Activated B cell treated with CpG ODN at 0.5 μM for 24 hours (primary cell): Measurements from ENCODE around the gene TXK. TPM values are rescaled to one million over a fixed set of nuclear protein-coding genes. Genes with fewer than 3 reads are reported as not detected.
"Not testable (repeated sequence)": the region's sequence is repeated elsewhere in the genome, so short reads cannot be mapped to it uniquely, and the experiment has no call there.

Experiments used
- ATAC-seq: fragments of 200-7000 bp; cut with Tn5 transposase; one replicate; pipeline ENCODE4 v1.10.0; 2021; ENCODE audit warnings: low read depth, mild to moderate bottlenecking, moderate library complexity
- CTCF ChIA-PET: fragments of 350-600 bp; sonication (Branson Sonifier 250); formaldehyde crosslinking; loops from one replicate; lab custom pipeline; 2021; ENCODE audit warnings: antibody characterized with exemption; lab: Charles Lee
- POLR2A ChIA-PET: fragments of 350-600 bp; sonication (Branson Sonifier 250); formaldehyde crosslinking; loops from one replicate; lab custom pipeline; 2021; ENCODE audit warnings: antibody characterized with exemption; lab: Charles Lee
- DNase-seq: peaks from one replicate; pipeline ENCODE4 v3.0.0; 2022
- H3K27ac Mint-ChIP-seq: one replicate; pipeline ENCODE4 v1.8.0; 2020; ENCODE audit warnings: mixed read lengths
- H3K27me3 Mint-ChIP-seq: one replicate; pipeline ENCODE4 v1.8.0; 2021; ENCODE audit warnings: mixed read lengths
- H3K36me3 Mint-ChIP-seq: one replicate; pipeline ENCODE4 v1.8.0; 2021; ENCODE audit warnings: low read depth, mixed read lengths
- H3K4me1 Mint-ChIP-seq: one replicate; pipeline ENCODE4 v1.8.0; 2021; ENCODE audit warnings: mixed read lengths
- H3K4me3 Mint-ChIP-seq: one replicate; pipeline ENCODE4 v1.8.0; 2020; ENCODE audit warnings: mild to moderate bottlenecking, mixed read lengths
- H3K9me3 Mint-ChIP-seq: one replicate; pipeline ENCODE4 v1.8.0; 2020; ENCODE audit warnings: mixed read lengths
- intact Hi-C: fragments of 100-400 bp; cut with micrococcal nuclease; formaldehyde crosslinking; loops from one replicate; pipeline ENCODE4 v1.15.1; 2024
- total RNA-seq: library from RNA; stranded (reverse); gene quantifications from 2 replicates; pipeline ENCODE4 v1.2.3, GENCODE V29; 2022
- TF ChIP-seq, protein P1 (sequence below): fragments of 200-600 bp; IDR thresholded peaks from one replicate; pipeline ENCODE4 v1.8.0; 2022; ENCODE audit warnings: antibody characterized with exemption, mild to moderate bottlenecking

TXK gene
- total RNA-seq, 1 donor from 2014 or later = 1.7 TPM

DNA sequence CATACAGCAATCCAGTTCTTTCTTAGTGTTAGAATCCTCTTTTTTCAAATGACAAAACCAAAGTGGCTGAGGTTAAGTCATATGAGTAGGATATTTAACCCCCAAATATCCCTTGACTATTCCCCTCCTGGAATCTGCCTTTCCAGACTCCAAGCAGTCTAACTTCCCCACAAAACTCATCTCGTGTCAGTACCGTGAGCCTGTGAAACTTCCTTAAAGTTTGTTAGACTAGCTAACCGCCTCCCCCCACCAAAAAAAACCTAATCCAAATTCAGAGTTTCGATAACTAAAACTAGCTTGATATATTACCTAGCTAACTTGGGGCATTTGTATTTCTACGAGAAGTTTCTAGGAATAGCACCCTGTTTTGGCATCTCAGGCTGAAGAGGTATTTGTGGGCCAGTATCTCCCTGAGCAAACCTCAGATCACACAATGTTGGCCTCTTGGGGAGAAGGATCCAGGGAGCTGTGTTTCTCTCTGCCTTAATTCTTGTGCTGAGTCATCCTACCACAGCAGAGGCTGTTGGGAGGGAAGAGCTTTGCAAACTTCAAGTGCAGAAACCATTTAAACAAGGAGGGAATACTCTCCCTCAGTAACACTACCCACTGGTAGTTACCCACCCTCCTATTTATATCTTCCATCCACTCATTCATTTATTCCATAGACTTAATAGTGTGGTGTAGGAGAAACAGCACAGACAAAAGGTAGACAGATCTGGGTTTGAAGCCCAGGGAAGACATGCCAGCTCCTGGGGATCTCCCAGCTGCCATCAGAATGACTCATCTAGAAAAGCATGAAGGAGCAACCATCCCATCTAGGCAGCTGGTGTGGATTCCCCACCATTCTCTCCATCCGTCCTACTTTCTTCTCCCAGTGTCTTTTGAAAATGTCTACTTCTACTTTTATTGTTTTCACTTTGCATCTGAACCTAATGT lies 39.3 kb upstream of the TXK start:
- CTCF ChIA-PET = interaction anchor here (0.7 kb wide), 1 partner anchor 102 kb away, joined by 3 read pairs; no protein-coding TSS in a partner anchor

DNA sequence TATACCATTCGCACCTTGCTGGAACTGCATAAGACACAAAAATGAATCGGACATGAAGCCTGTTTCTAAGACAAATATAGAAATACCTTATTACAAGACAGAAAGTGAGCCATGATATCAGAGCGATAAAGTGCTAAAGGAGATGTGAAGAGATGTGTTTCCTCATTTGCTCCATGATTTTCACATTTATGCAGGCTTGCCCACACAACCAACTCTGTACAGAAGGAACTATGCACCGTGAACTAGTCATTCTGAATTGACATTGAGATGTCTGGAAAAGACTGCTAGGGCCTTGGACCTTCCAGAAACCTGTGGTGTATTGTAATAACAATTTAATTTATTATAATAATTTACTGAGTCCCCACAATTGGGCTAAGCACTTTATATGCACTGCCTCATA lies 38.6 kb upstream of the TXK start:
- intact Hi-C loops = no loop called here

More for the DNA sequence above, 39.3 kb upstream of the TXK start:
- no peaks in the 10 kb centered on the region for H3K9me3 Mint-ChIP-seq
- H3K4me3 Mint-ChIP-seq = peak overlapping the region; percentile 1
- TF ChIP-seq, protein P1, sequence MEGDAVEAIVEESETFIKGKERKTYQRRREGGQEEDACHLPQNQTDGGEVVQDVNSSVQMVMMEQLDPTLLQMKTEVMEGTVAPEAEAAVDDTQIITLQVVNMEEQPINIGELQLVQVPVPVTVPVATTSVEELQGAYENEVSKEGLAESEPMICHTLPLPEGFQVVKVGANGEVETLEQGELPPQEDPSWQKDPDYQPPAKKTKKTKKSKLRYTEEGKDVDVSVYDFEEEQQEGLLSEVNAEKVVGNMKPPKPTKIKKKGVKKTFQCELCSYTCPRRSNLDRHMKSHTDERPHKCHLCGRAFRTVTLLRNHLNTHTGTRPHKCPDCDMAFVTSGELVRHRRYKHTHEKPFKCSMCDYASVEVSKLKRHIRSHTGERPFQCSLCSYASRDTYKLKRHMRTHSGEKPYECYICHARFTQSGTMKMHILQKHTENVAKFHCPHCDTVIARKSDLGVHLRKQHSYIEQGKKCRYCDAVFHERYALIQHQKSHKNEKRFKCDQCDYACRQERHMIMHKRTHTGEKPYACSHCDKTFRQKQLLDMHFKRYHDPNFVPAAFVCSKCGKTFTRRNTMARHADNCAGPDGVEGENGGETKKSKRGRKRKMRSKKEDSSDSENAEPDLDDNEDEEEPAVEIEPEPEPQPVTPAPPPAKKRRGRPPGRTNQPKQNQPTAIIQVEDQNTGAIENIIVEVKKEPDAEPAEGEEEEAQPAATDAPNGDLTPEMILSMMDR = no peak
- POLR2A ChIA-PET = no interaction called here
- H3K36me3 Mint-ChIP-seq = peaks cover 37% of the 10 kb centered on the region
- intact Hi-C loops = no loop called here
- ATAC-seq (no peak), DNase-seq (no peak)
- H3K27ac Mint-ChIP-seq = peak overlapping the region; percentile 65
- peaks cover 21% of the 10 kb centered on the region for H3K4me1 Mint-ChIP-seq
- H3K27me3 Mint-ChIP-seq = no peaks in the 10 kb centered on the region

DNA sequence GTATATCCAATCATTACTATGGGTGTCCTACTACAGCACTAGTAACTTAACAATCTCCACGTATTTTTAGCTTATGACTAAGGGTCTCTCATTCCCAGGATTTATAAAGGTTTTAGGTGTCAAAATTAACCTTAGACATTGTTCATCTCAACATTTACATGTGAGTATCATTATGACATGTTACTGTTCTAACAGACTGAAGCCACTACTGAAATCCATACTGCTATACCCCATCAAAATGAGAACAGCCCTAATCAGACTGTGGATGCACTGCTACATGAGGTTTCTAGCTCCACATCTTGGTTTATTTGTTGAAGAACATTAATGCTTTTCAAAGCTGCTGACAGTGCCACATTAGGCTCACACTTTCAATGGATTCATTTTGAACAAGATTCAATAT lies 35.6 kb upstream of the TXK start:
- Mint-ChIP-seq H3K27me3 (no peaks in the 10 kb centered on the region), H3K36me3 (peaks cover 57% of the 10 kb centered on the region), H3K4me3 (no peak overlapping the region), H3K27ac (no peak overlapping the region), H3K9me3 (no peaks in the 10 kb centered on the region), H3K4me1 (peaks cover 13% of the 10 kb centered on the region)
- ChIA-PET CTCF (no interaction called here), POLR2A (no interaction called here)
- intact Hi-C loops = no loop called here
- TF ChIP-seq, protein P1 = no peak
- ATAC-seq (no peak), DNase-seq (no peak)

More for the DNA sequence above, 38.6 kb upstream of the TXK start:
- ChIA-PET CTCF (no interaction called here), POLR2A (no interaction called here)
- H3K9me3 Mint-ChIP-seq = no peaks in the 10 kb centered on the region
- H3K4me1 Mint-ChIP-seq = peaks cover 21% of the 10 kb centered on the region
- ATAC-seq (no peak), DNase-seq (no peak)
- H3K27ac Mint-ChIP-seq = no peak overlapping the region
- H3K27me3 Mint-ChIP-seq = no peaks in the 10 kb centered on the region
- H3K36me3 Mint-ChIP-seq = peaks cover 44% of the 10 kb centered on the region
- no peak overlapping the region for H3K4me3 Mint-ChIP-seq
- TF ChIP-seq, protein P1 = no peak

DNA sequence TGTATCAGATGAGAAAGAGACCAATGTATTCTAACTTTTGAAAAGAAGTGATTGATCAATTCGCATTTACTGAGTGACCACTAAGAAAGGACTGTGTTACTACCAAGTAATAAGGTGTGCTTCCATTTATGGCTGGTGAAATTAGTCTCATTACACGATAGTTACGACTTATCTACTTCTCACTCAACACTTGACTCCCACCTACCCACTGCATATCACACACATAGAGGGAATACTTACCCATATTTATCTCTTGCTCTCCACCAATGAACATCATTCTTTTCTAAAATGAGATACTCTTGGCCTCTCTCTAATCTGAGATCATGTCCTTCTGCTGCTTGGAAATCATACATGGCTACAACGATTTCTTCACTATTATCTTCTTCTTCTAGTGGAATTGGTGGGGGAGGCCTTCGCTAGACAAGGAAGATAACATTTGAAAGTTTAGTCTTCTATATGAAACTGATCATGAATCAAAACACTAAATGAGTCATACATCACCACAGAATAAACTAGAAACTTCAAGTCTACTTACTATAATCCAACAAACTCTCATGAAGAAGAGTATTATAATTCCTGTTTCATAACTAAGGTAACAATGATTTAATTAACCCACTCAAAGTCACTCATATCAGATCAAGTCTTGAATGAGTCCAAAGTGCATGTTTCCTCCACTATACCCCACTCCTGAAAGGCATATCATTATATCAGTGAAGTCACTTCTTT lies 33.7 kb upstream of the TXK start:
- no peak overlapping the region for H3K27ac Mint-ChIP-seq
- no peaks in the 10 kb centered on the region for H3K9me3 Mint-ChIP-seq
- POLR2A ChIA-PET = no interaction called here
- intact Hi-C loops = no loop called here
- CTCF ChIA-PET = no interaction called here
- no peaks in the 10 kb centered on the region for H3K27me3 Mint-ChIP-seq
- no peak overlapping the region for H3K4me3 Mint-ChIP-seq
- DNase-seq (no peak), ATAC-seq (no peak)
- H3K36me3 Mint-ChIP-seq = peaks cover 60% of the 10 kb centered on the region
- peaks cover 4% of the 10 kb centered on the region for H3K4me1 Mint-ChIP-seq
- TF ChIP-seq, protein P1 = no peak

DNA sequence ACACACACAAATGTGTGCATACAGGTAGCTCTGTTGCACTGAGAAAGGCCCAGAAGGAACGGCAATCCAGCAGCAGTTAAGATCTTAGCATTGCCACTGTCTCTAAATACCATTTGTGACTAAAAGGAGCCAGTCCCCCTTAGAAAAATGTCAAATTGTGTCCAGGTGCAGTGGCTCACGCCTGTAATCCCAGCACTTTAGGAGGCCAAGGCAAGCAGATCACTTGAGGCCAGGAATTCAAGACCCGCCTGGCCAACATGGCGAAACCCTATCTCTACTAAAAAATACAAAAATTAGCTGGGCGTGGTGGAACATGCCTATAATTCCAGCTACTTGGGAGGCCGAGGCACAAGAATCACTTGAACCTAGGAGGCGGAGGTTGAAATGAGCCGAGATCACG lies 30.5 kb upstream of the TXK start:
- H3K4me3 Mint-ChIP-seq, H3K27ac Mint-ChIP-seq, H3K9me3 Mint-ChIP-seq, H3K27me3 Mint-ChIP-seq, POLR2A ChIA-PET, H3K4me1 Mint-ChIP-seq, CTCF ChIA-PET, DNase-seq, intact Hi-C loops, ATAC-seq: not testable (repeated sequence)
- H3K36me3 Mint-ChIP-seq = peaks cover 62% of the 10 kb centered on the region
